ENCODE results near the gene MPC2. TPM values are rescaled to one million over a fixed set of nuclear protein-coding genes. Genes with fewer than 3 reads are reported as not detected.

Gene MPC2
- 100 to 1,000 TPM; 210 to 225 (median 215) TPM for polyA plus RNA-seq (ENCODE audit: insufficient read length in 4 of 4)

DNA sequence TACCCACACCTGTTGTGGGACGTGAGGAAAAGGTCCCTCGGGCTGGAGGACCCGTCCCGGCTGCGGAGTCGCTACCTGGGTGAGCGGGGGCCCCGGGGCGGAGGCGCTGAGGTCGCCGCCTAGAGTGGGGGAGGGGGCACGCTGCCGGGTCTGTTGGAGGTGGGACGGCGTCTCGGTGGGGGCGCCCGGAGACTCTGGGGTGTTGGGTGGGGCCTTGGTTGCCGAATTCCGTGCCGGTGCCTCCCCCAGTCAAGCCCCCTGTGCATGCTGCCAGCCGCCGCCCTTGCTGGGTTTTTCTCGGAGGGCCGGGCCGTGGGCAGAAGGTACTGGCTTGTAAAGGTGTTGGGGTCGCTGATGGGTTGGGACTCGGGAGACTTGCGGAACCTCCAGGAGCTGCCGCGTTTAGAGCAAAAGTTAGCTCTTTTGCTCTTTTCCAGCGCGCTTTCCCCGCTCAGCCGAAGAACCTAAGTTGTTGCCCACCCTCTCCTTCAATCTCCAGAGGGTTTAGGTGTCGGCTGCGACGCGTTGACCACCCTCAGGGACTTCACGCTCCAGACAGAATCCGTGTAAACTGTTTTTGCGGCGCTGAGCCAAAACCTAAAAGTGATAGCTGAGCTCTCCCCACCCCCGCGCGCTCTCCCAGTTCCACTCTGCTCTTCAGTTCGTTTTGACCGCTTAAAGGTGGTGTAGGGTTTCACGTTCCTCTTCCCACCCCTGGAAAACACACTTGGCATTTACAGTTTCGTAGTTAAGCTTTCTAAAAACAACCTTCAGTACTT lies at the start of gene MPC2:
Gene MPC2, minus strand, starts transcription at position 143 of the 779 bp plus-strand sequence. CDS start 1,231 bp downstream, outside the sequence.
- DNase-seq (ENCODE audit: low read depth in 4 of 4, low spot score in 3 of 4), result peak in 2 of 4 donors; percentile 60 to 73

DNA sequence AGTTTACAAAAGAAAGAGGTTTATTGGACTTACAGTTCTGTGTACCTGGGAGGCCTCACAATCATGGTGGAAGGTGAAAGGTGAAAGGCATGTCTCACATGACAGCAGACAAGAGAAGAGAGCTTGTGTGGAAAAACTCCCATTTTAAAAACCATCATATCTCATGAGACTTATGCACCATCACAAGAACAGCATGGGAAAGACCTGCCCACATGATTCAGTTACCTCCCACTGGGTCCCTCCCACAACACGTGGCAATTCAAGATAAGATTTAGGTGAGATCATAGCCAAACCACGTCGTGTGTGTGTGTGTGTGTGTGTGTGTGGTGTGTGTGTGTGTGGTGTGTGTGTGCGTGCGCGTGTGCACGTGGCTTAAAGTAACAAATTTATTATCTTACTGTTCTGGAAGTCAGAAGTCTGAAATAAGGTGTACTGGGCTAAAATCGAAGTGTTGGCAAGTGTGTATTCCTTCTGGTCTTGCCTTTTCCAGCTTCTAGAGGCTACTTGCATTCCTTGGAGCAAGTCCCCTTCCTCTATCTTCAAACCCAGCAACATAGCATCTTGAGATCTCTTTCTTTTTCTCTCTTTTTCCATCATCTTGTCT lies 48.1 kb upstream of the MPC2 start:
- DNase-seq (ENCODE audit: low read depth in 4 of 4, low spot score in 3 of 4), result no peak

DNA sequence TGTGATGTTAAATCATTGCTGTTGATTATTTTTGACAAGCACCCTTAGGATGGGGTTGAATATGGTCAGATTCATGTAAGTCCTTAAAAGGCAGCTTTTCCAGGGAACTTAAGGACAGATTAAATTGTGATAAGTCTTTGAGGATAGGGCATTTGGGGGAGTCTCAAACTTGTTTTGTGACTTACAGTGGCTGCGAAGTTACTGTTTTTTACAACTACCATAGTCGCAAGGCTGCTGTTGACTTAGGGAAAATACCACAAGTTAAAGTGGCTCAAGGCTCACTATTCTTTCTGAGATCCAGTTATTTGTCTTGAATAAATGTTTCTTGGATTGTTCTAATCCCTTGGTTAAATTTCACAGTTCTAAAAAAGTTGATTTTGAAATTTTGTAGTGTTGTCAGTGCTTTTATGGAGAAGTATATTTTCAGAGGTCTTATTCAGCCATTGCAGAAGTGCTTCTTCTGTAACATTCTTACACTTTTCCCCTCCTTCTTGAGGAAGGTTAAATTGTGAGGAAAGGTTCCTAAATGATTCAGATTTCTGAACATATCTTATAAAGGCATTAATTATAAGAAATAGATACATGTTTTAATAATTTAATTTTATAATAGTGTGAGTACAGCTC lies 47.0 kb upstream of the MPC2 start:
- no peak for DNase-seq (ENCODE audit: low read depth in 4 of 4, low spot score in 3 of 4)

DNA sequence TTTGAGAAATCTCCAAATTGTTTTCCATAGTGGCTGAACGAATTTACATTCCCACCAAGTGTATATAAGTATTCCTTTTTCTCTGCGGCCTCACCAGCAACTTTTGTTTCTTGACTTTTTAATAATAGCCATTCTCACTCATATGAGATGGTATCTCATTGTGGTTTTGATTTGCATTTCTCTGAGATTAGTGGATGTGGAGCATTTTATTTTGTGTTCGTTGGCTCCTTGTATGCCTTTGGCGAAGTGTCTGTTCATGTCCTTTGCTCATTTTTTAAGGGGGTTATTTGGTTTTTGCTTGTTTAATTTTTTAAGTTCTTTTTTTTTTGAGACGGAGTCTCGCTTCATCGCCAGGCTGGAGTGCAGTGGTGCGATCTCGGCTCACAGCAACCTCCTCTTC lies 45.1 kb upstream of the MPC2 start:
- DNase-seq (ENCODE audit: low read depth in 4 of 4, low spot score in 3 of 4), result no peak

GRCh38 chr1:167977245-167977644 lies 40.4 kb upstream of the MPC2 start:
- no peak for DNase-seq (ENCODE audit: low read depth in 4 of 4, low spot score in 3 of 4)

- DNase-seq (ENCODE audit: low read depth in 4 of 4, low spot score in 3 of 4), result no peak
These were observed 37.8 kb upstream of the MPC2 start for GRCh38 chr1:167974698-167975097.

GRCh38 chr1:167973832-167974231 lies 37.0 kb upstream of the MPC2 start:
- DNase-seq (ENCODE audit: low read depth in 4 of 4, low spot score in 3 of 4), result no peak

DNA sequence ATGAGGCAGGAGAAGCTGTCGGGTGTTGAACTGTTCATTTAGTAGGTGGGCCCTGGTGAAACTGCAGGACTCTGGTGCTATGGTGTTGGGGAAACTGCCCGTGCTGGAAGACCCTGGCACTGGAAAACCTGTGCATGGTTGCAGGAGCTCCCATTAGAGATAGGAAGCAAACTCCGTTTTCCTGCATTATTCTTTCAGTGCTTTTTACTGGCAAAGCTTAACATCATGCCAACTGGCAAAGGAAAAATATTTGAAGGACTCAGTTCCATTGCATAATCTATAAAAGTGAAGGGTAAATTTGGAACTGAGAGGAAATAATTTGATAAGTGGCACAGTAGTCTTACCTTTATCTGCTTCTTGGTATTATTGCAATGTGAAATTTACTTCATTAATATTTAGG lies 31.7 kb upstream of the MPC2 start:
- DNase-seq (ENCODE audit: low read depth in 4 of 4, low spot score in 3 of 4), result no peak

DNA sequence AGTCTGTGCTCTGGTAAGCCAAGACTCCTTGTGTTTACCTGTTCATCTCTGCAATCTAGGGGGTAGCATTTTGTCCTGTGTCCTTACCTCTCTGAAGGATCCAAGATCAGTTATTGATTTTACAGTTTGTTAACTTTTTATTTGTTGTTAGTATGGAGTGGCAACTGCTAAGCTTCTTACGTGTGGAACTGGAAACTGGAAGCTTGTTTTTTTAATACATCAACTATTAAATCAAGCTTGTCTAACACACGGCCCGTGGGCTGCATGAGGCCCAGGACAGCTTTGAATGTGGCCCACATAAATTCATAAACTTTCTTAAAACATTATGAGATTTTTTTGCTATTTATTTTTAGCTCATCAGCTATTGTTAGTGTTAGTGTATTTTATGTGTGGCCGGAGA lies 29.2 kb upstream of the MPC2 start:
- no peak for DNase-seq (ENCODE audit: low read depth in 4 of 4, low spot score in 3 of 4)

DNA sequence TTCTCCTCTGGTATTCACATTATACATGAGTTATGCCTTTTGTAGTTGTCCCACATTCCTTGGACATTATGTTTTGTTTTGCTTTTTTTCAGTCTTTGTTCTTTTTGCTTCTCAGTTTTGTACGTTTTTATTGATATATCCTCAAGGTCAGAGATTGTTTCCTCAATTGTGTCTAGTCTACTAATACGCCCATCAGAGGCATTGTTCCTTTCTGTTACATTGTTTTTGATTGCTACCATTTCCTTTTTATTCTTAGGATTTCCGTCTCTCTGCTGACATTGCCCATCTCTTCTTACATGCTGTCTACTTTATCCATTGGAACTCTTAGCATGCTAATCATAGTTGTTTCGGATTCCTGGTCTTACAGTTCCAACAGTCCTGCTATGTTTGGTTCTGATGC lies 27.8 kb upstream of the MPC2 start:
- no peak for DNase-seq (ENCODE audit: low read depth in 4 of 4, low spot score in 3 of 4)

DNA sequence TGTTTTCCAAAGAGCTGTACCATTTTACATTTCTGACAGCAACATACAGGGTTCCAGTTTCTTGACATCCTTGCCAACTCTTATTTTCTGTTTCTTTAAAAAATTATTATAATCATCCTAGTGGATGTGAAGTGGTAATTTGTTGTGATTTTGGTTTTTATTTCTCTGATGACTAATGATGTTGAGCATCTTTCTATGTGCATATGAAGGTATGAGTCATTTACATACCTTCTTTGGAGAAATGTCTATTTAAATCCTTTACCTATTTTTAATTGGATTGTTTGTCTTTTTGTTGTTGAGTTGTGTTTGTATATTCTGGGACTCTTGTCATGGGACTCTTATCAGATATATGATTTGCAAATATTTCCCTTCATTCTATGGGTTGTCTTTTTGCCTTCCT lies 20.8 kb upstream of the MPC2 start:
- no peak for DNase-seq (ENCODE audit: low read depth in 4 of 4, low spot score in 3 of 4)

DNA sequence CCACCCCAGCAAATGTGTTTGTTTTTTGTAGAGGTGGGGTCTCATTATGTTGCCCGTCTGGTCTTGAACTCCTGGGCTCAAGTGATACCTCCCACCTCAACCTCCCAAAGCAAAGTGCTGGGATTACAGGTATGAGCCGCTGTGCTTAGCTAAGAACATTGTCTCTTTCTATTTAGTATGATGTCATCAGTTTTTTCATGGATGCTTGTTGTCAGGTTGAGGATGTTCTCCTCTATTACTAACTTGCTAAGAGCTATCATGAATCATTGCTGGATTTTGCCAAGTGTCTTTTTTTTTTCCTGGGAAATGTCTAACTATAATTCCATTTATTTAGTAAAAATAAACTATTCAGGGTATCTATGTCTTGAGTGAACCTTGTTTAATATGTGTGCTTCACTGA lies 19.0 kb upstream of the MPC2 start:
- no peak for DNase-seq (ENCODE audit: low read depth in 4 of 4, low spot score in 3 of 4)

GRCh38 chr1:167950569-167950968 lies 13.7 kb upstream of the MPC2 start:
- DNase-seq (ENCODE audit: low read depth in 4 of 4, low spot score in 3 of 4), result no peak

DNA sequence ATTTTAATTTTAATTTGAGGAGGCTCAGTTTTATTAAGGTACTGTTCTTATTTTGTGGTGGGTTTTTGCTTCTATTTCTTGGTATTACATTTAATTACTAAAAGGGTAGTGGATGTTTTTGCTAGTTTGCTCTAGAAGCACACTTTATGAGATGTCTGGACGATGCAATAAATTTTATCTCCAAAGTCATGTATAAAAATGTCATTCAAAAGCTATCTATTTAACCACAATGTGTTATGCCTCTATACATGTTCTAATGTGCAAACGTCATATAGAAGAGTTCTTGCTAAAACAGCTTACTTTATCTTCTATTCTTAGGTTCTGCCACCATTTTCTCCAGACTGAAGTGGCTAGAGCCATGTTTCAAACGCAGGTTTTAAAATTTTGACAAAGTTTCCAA lies 12.9 kb upstream of the MPC2 start:
- no peak for DNase-seq (ENCODE audit: low read depth in 4 of 4, low spot score in 3 of 4)

GRCh38 chr1:167947733-167948132 lies 10.9 kb upstream of the MPC2 start:
- no peak for DNase-seq (ENCODE audit: low read depth in 4 of 4, low spot score in 3 of 4)

GRCh38 chr1:167943541-167943940 lies 6.7 kb upstream of the MPC2 start:
- no peak for DNase-seq (ENCODE audit: low read depth in 4 of 4, low spot score in 3 of 4)

DNA sequence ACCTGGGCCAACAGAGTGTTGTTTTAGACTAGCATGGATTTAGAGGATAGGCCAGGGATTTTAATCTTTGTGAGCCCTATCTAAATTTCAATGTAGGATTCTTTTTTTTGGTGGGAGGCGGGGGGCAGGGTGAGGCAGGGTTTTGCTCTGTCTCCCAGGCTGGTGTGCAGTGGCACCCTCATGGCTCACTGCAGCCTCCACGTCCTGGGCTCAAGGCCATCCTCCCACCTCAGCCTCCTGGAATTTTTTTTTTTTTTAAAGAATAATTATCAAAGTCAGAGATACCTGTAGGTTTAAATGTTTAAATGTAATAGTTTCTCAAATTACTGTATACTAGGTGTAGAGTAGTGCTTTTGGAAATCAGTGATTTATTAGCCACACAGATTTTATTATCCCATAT lies 3.4 kb upstream of the MPC2 start:
- DNase-seq (ENCODE audit: low read depth in 4 of 4, low spot score in 3 of 4), result no peak

DNA sequence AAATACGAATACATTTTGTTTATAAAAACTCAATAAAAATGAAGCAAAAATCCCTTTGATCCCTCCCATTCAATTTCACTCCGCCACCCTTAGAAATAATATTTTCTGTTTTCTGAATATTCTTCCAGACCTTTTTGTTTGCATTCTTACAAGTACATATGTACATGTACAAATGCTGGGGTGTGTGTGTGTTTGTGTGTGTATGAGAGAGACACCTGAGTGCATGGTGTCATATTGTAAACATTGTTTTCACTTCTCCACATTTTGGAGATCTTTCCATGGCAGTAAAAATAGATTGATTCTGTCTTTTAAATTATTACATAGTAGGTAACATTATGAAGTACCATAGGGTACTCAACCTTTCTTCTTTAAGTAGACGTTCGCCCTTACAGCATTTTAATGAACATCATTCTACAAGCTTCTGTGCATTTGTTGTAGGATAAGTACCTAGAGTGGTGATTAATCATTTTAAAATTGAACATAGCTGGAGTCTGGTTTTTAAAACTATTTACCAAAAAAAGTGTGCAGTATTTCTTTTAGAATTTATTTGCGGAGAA lies 1.3 kb upstream of the MPC2 start:
- DNase-seq (ENCODE audit: low read depth in 4 of 4, low spot score in 3 of 4), result no peak

- DNase-seq (ENCODE audit: low read depth in 4 of 4, low spot score in 3 of 4), result no peak
These were observed 788 bp upstream of the MPC2 start for GRCh38 chr1:167937709-167938010.

GRCh38 chr1:167936068-167936929 lies 573 bp downstream of the MPC2 start, which contains the start of gene DCAF6:
TSS of gene DCAF6 (plus strand) at chr1:167936683. CDS start at chr1:167936912, 229 bp downstream.
- DNase-seq (ENCODE audit: low read depth in 4 of 4, low spot score in 3 of 4), result peak; percentile 97 to 99 (median 98)
